ENCODE results near the gene SLC4A1. TPM values are rescaled to one million over a fixed set of nuclear protein-coding genes. Genes with fewer than 3 reads are reported as not detected.

Gene SLC4A1
- total RNA-seq, 4 donors from 2014 or later = 2.4 TPM; not detected in 3

DNA sequence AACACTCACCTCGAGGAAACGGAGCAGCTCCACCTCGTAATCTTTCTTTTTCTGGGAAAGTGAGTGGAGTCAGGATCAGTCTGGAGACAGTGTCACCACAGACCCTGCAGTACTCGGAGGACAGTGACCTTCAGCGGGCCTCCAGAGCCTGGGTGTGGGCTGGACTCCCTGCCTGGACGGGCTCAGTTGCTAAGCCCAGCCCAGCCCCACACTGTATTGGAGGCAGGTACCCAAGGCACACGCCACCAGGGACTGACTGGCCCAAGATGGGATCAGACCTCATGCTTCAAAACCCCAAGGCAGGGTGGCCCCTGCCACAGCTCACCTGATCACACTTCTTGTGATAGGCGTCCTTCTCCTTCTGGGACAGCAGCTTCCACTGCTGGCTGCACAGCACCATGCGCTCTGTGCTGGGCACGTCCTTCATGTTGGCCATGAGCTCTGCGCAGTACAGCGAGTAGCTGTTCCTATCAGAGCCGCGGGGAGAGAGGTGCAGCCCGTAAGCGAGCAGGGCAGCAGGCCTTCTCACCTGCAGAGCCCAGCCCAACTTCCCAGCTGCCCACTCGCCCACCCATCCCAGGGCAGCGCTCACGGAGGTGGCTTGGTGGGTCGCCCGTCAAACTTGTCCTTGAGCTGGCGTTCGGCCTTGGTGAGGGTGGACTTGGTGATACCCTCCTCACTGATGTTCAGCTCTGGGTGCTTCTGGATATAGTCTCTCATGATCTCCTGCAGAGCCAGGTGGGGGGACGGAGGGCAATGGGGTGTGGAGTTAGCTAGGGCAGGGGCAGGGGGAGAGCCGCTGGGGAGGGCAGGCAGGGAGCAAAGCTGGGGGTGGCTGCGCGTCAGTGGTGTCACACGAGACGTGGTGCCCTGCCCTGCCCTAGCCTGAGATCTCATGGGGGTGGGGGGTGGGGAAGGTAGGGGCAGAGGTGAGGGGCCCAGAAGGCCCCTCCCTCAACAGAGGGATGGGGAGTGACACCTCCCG lies 56.4 kb downstream of the SLC4A1 start:
- H3K4me3 ChIP-seq (ENCODE audit: low read depth, poor library complexity, severe bottlenecking) = no peak overlapping the region
- WGBS, 2 donors = 89 to 93% methylated on average over 29 of the region's 30 CpGs
- TF ChIP-seq, protein P1, sequence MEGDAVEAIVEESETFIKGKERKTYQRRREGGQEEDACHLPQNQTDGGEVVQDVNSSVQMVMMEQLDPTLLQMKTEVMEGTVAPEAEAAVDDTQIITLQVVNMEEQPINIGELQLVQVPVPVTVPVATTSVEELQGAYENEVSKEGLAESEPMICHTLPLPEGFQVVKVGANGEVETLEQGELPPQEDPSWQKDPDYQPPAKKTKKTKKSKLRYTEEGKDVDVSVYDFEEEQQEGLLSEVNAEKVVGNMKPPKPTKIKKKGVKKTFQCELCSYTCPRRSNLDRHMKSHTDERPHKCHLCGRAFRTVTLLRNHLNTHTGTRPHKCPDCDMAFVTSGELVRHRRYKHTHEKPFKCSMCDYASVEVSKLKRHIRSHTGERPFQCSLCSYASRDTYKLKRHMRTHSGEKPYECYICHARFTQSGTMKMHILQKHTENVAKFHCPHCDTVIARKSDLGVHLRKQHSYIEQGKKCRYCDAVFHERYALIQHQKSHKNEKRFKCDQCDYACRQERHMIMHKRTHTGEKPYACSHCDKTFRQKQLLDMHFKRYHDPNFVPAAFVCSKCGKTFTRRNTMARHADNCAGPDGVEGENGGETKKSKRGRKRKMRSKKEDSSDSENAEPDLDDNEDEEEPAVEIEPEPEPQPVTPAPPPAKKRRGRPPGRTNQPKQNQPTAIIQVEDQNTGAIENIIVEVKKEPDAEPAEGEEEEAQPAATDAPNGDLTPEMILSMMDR (IDR thresholded peaks at IDR 0.05) = no peak
- DNase-seq (ENCODE audit: low spot score in 2 of 2) = no peak
- intact Hi-C loops (cut with DNase I; ENCODE audit: low total_unique reads) = no loop called here

DNA sequence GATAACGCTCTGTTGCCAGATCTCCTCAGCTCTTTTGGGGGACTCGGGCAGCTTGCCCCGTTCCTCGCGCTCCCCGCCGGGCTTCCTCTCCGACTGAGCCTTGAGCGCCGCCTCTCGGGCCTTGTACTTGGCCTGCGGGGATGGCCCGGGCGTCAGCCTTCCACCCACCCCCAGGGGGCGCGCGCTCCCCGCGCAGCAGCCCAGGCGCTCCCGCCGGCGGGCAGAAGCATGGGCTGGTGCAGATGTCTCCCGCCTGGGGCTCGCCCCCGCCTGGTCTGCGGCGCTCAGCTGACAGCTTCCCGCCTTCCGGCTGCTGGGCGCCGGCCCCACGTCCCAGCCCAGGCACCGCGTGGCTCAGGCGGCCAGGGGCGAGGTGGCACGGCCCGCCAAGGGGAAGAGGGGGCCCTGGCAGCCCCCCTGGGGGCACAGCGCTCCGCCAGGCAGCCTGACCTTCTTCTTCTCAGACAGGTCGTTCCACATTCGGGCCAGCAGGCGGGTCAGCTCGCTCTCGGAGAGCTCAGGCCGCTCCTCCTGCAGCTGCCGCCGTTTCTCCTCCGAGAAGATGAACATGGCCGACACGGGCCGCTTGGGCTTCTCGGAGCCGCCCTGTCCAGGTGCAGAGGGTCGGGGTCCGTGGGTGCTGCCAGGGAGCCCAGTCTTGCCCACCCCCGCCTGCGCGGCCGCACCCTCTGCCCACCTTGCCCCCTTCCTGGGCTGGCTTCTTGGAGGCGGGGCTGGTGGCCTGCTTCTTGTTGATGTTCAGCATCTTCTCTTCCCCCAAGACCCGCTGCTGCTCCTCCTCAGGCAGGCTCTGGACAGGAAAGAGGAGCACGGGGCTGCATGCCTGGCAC lies 57.4 kb downstream of the SLC4A1 start:
- WGBS, 2 donors = 48 to 70% methylated on average over 26 to 45 of the region's 64 CpGs
- no peak for TF ChIP-seq POLR2A (IDR thresholded peaks at IDR 0.05)
- TF ChIP-seq, protein P1 (IDR thresholded peaks at IDR 0.05) = peak in 2 of 3 donors; percentile 17 to 72
- H3K4me3 ChIP-seq (ENCODE audit: low read depth, poor library complexity, severe bottlenecking) = no peak overlapping the region
- intact Hi-C loops (cut with DNase I; ENCODE audit: low total_unique reads) = no loop called here
- DNase-seq (ENCODE audit: low spot score in 2 of 2) = peak in 1 of 2 donors; percentile 98

DNA sequence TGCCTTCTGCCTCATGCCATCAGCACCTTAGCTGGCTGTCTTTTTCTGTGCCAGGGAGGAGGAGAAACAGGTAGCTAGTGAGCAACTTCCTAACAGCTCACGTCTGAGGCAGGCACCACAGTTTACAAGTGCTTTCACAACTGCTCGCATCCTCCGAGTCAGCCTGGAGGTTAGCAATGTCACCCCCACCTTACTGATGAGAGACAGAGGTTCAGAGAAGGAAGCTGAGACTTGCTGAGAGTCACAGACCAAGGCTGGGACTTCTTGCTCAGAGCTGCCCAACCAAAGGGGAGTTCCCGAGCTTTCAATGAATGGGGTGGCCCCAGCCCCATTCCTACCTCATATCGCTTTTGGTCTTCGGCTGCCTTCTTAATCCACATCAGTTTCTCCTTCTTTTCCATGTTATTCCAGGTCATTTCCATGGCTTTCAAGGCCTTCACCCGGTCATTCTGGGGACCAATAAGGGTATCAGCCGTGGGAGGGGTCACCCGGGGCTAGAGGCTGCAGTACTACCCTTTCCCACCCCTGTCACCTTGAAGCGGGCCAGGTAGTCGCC lies 58.1 kb downstream of the SLC4A1 start:
- no peak for TF ChIP-seq POLR2A (IDR thresholded peaks at IDR 0.05)
- TF ChIP-seq, protein P1 (IDR thresholded peaks at IDR 0.05) = no peak
- no peak overlapping the region for H3K4me3 ChIP-seq (ENCODE audit: low read depth, poor library complexity, severe bottlenecking)
- intact Hi-C loops (cut with DNase I; ENCODE audit: low total_unique reads) = no loop called here
- WGBS, 2 donors = 75 to 77% methylated on average over 11 of the region's 11 CpGs
- DNase-seq (ENCODE audit: low spot score in 2 of 2) = no peak

DNA sequence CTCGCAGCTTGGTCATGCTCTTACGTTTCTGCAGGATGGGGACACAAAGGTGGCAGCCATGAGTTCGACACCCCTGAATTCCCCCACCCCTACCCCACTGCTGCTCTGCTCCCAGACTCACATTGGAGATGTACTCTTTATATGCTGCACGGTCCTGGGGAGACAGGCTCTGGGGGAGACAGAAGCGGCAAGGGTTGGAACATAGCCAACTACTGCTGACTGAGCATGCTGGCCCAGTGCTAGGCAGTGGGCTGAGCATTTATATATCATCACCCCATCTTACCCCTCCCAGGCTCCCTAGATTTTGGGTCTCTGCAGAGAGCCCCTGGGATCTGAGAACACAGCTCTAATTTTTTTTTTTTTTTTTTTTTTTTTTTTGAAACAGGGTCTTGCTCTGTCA lies 60.2 kb downstream of the SLC4A1 start:
- intact Hi-C loops (cut with DNase I; ENCODE audit: low total_unique reads) = no loop called here
- 85 to 90% methylated on average over 5 of the region's 5 CpGs for WGBS, 2 donors
- DNase-seq (ENCODE audit: low spot score in 2 of 2) = no peak

DNA sequence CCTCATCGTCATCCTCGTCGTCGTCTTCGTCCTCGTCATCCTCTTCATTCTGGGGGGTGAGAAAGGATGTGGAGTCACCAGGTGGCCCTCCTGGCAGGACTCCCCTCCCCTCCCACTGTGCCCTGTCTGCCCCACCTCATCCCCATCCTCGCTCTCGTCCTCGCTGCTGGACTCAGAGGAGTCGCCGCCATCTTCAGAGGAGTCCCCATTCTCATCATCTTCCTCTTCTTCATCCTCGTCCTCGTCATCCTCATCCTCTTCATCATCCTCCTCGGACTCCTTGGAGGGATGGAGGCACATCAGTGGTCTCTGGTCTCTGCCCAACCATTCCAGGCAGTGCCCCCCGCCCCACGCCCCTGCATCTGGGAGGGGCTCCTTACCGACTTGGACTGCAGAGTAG lies 60.6 kb downstream of the SLC4A1 start:
- no peak for DNase-seq (ENCODE audit: low spot score in 2 of 2)
- TF ChIP-seq, protein P1 (IDR thresholded peaks at IDR 0.05) = no peak
- TF ChIP-seq POLR2A (IDR thresholded peaks at IDR 0.05) = no peak
- intact Hi-C loops (cut with DNase I; ENCODE audit: low total_unique reads) = no loop called here
- H3K4me3 ChIP-seq (ENCODE audit: low read depth, poor library complexity, severe bottlenecking) = no peak overlapping the region
- WGBS, 2 donors = 84 to 87% methylated on average over 17 of the region's 17 CpGs

More for the DNA sequence above, 60.2 kb downstream of the SLC4A1 start:
- no peak for TF ChIP-seq POLR2A (IDR thresholded peaks at IDR 0.05)
- H3K4me3 ChIP-seq (ENCODE audit: low read depth, poor library complexity, severe bottlenecking) = no peak overlapping the region

DNA sequence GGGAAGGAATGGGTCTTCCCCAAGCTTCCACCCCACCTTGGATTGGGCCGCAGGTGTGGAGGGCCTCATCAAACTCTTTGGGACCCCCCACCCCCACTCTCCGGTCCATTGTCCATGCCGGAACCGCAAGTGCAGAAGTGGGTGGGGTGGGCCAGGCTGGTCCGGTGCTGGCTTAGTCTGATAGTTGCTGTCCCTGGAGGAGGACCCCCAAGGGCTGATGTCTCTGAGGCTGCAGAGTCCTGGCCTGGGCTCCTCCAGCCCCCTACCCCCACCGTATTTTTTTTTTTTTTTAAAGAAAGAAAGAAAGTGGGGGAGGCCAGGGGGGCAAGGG lies 61.1 kb downstream of the SLC4A1 start:
- no peak overlapping the region for H3K4me3 ChIP-seq (ENCODE audit: low read depth, poor library complexity, severe bottlenecking)
- TF ChIP-seq POLR2A (IDR thresholded peaks at IDR 0.05) = no peak
- TF ChIP-seq, protein P1 (IDR thresholded peaks at IDR 0.05) = no peak
- intact Hi-C loops (cut with DNase I; ENCODE audit: low total_unique reads) = no loop called here

More for the DNA sequence above, 61.1 kb downstream of the SLC4A1 start:
- 84 to 87% methylated on average over 6 of the region's 6 CpGs for WGBS, 2 donors
- no peak for DNase-seq (ENCODE audit: low spot score in 2 of 2)
